NCI-H460 (cell line): ENCODE results near the gene EPX. TPM values are rescaled to one million over a fixed set of nuclear protein-coding genes. Genes with fewer than 3 reads are reported as not detected.

Source experiments
- DNase-seq: peaks from one replicate; pipeline ENCODE4 v3.0.0-alpha.2; 2016; ENCODE audit warnings: low read depth; ENCODE audit errors: extremely low read depth
- total RNA-seq: library from RNA; depleted of rRNA; stranded (reverse); fragments of >200 nt; shearing (Covaris generic); gene quantifications from 2 replicates; pipeline ENCODE4 v1.2.3, GENCODE V29; 2014; rRNA removed

Gene EPX
- total RNA-seq, 1 experiment from 2014 or later = not detected

GRCh38 chr17:58247511-58248363 lies 55.2 kb downstream of the EPX start:
- DNase-seq = no peak

- no peak for DNase-seq
Measured at GRCh38 chr17:58248955-58249269, 56.4 kb downstream of the EPX start.

DNA sequence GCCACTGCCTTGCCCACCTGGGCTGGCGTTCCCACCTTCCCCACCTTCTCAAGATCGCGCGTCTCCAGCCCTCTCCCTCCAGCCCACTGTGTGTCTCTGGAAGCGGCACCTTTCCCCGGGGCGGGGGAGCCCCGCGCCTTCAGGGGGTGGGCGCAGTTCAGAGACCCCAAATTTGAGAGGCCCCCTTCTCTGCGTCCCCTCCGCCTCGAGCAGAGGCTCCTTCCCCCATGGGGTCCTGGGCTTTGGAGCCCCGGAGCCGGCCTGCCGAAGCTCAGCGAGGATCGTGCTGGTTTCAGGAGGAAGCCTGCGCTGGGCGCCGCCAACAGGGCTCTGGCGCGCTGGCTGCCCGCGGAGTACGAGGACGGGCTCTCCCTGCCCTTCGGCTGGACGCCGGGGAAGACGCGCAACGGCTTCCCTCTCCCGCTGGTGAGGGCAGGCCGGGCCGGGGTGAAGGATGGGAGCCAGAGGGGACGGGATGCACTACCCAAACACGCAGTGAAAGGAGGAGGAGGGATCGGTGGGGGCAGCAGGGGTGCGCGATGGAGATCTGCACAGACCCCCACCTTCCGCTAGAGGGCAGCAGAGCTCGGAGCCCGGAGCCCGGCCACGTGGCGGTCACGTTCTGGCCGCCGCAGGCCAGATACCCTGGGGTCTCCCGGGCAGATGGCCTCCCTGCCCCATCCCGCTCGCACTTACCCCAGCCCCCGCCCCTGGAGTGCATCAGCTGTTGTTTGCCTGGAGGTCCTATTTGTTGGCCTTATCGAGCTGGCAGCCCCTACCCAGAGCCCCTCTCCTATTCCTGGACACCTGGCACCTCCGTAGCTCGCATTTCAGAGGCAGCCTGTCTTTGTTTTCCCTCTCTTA lies 57.0 kb downstream of the EPX start:
- peak; percentile 58 for DNase-seq

DNA sequence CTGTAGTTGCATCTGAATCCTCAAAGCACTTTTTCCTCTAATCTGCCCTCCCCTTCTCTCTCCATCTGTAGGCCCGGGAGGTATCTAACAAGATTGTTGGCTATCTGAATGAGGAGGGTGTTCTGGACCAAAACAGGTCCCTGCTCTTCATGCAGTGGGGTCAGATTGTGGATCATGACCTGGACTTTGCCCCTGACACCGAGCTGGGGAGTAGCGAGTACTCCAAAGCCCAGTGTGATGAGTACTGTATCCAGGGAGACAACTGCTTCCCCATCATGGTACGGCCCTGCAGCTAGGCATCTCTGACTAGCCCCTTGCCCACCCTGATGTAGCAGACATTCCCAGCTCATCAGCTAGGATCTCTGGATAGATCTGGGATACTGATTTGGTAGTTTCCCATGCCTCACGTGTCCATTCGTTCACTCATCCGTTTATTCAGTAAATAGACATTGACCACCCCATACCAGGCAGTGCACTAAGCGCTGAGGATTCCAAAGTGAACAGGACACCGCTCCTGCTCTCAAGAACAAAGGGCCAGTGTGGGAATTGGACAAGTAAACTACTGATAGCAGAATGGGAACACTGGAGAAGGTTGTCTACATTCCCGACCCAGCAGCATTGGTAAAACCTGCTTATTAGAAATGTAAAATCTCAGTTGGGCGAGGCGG lies 58.0 kb downstream of the EPX start:
- DNase-seq = no peak

DNA sequence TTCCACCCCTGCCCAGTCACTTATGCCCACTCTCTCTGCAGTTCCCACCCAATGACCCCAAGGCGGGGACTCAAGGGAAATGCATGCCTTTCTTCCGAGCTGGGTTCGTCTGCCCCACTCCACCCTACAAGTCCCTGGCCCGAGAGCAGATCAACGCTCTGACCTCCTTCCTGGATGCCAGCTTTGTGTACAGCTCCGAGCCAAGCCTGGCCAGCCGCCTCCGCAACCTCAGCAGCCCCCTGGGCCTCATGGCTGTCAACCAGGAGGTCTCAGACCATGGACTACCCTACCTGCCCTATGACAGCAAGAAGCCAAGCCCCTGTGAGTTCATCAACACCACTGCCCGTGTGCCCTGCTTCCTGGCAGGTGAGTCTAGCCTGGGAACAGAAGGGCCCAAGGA lies 59.6 kb downstream of the EPX start:
- DNase-seq = no peak

DNA sequence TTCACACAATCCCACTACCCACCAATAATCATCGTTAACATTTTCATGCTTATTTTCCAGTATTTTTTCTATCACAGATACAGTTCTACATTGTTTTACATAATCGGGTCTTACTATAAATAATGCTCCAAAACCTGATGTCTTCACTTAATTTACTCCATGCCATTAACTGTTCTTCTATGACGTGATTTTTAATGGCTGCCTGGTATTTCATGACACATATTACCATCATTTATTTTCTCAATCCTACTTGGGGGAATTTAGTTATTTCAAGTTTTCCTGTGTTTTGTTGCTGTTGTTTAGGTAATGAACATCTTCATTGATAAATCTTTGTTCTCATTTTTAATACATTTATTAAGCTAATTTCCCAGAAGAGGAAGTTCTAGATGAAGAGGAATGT lies 60.6 kb downstream of the EPX start:
- no peak for DNase-seq

Other genes with a start within 250 kb of the EPX start
- 12.2 and 13.7 TPM in 2 replicates for gene CUEDC1, start 237.3 kb upstream of the EPX start, total RNA-seq
- gene VEZF1, start 204.5 kb upstream of the EPX start, total RNA-seq = 45.5 and 51.4 TPM in 2 replicates
- 275 and 297 TPM in 2 replicates for gene SRSF1, start 185.5 kb upstream of the EPX start, total RNA-seq
- 7.3 and 9.8 TPM in 2 replicates for gene DYNLL2, start 109.3 kb upstream of the EPX start, total RNA-seq
- gene OR4D1, start 44.3 kb upstream of the EPX start, total RNA-seq = not detected in 2 replicates
- not detected in 2 replicates for gene OR4D2, start 25.7 kb upstream of the EPX start, total RNA-seq
- 20.2 and 22.1 TPM in 2 replicates for gene MKS1, start 26.5 kb downstream of the EPX start, total RNA-seq
- 0.07 TPM in 1 of 2 replicates, not detected in the other for gene LPO, start 45.9 kb downstream of the EPX start, total RNA-seq
- not detected in 2 replicates for gene MPO, start 88.2 kb downstream of the EPX start, total RNA-seq
- not detected in 2 replicates for gene TSPOAP1, start 136.1 kb downstream of the EPX start, total RNA-seq
- gene SUPT4H1, start 159.5 kb downstream of the EPX start, total RNA-seq = 61.6 and 70.3 TPM in 2 replicates
- not detected in 2 replicates for gene RNF43, start 224.8 kb downstream of the EPX start, total RNA-seq